Measurements from ENCODE around the gene CRISPLD2. TPM values are rescaled to one million over a fixed set of nuclear protein-coding genes. Genes with fewer than 3 reads are reported as not detected.

Gene CRISPLD2
- total and polyA plus RNA-seq, 2 donors (not counting 1 experiment from before 2014, with no cell fraction given), result 37.0 to 96.2 TPM

GRCh38 chr16:84845496-84846002 is 25.8 kb downstream of the CRISPLD2 start:
- TF ChIP-seq CTCF (conservative IDR thresholded peaks at IDR 0.05 in 1 of 2, IDR thresholded peaks at IDR 0.05 in 1 of 2; ENCODE audit: low read depth in 1 of 2, low read length in 2 of 2) (no peak), EZH2 (IDR thresholded peaks at IDR 0.05; ENCODE audit: low read length, missing control alignments) (no peak)
- Histone ChIP-seq H3K27me3 (ENCODE audit: control insufficient read depth, insufficient read depth, low read length) (no peaks in the 10 kb centered on the region), H3K27ac (ENCODE audit: insufficient read depth, low read length) (no peak overlapping the region), H3K9ac (ENCODE audit: insufficient read depth, low read length) (no peak overlapping the region), H3K9me3 (ENCODE audit: control insufficient read depth, insufficient read depth, low read depth, low read length) (no peaks in the 10 kb centered on the region), H2AFZ (ENCODE audit: low read length) (no peak overlapping the region), H4K20me1 (ENCODE audit: control insufficient read depth, extremely low read depth, insufficient read depth, low read length) (no peaks in the 10 kb centered on the region), H3K4me2 (ENCODE audit: extremely low read depth, insufficient read depth, low read length) (no peak overlapping the region), H3K4me3 (replicated peaks in 1 of 4; ENCODE audit: control extremely low read depth in 1 of 4, insufficient read depth in 1 of 4, low read depth in 3 of 4, low read length in 4 of 4) (no peak overlapping the region), H3K4me1 (ENCODE audit: control insufficient read depth, extremely low read depth, insufficient read depth, low read length) (peaks cover 5% of the 10 kb centered on the region), H3K79me2 (ENCODE audit: control insufficient read depth, insufficient read depth, low read length) (no peaks in the 10 kb centered on the region), H3K36me3 (ENCODE audit: control insufficient read depth, insufficient read depth, low read length) (peaks cover 4% of the 10 kb centered on the region)
- DNase-seq (ENCODE audit: low read depth in 2 of 2), result no peak

- Histone ChIP-seq H3K4me2 (ENCODE audit: extremely low read depth, insufficient read depth, low read length) (no peak overlapping the region), H3K4me3 (replicated peaks in 1 of 4; ENCODE audit: control extremely low read depth in 1 of 4, insufficient read depth in 1 of 4, low read depth in 3 of 4, low read length in 4 of 4) (no peak overlapping the region), H3K27me3 (ENCODE audit: control insufficient read depth, insufficient read depth, low read length) (no peaks in the 10 kb centered on the region), H4K20me1 (ENCODE audit: control insufficient read depth, extremely low read depth, insufficient read depth, low read length) (no peaks in the 10 kb centered on the region), H3K36me3 (ENCODE audit: control insufficient read depth, insufficient read depth, low read length) (peaks cover 6% of the 10 kb centered on the region), H2AFZ (ENCODE audit: low read length) (no peak overlapping the region), H3K9me3 (ENCODE audit: control insufficient read depth, insufficient read depth, low read depth, low read length) (no peaks in the 10 kb centered on the region), H3K9ac (ENCODE audit: insufficient read depth, low read length) (no peak overlapping the region), H3K27ac (ENCODE audit: insufficient read depth, low read length) (no peak overlapping the region), H3K79me2 (ENCODE audit: control insufficient read depth, insufficient read depth, low read length) (no peaks in the 10 kb centered on the region), H3K4me1 (ENCODE audit: control insufficient read depth, extremely low read depth, insufficient read depth, low read length) (peaks cover 2% of the 10 kb centered on the region)
- DNase-seq (ENCODE audit: low read depth in 2 of 2), result no peak
- no peak for TF ChIP-seq EZH2 (IDR thresholded peaks at IDR 0.05; ENCODE audit: low read length, missing control alignments)
- TF ChIP-seq CTCF (conservative IDR thresholded peaks at IDR 0.05 in 1 of 2, IDR thresholded peaks at IDR 0.05 in 1 of 2; ENCODE audit: low read depth in 1 of 2, low read length in 2 of 2), result no peak
Measured at GRCh38 chr16:84847564-84848355, 28.0 kb downstream of the CRISPLD2 start.

- H3K4me2 ChIP-seq (ENCODE audit: extremely low read depth, insufficient read depth, low read length), result no peak overlapping the region
- no peaks in the 10 kb centered on the region for H3K79me2 ChIP-seq (ENCODE audit: control insufficient read depth, insufficient read depth, low read length)
- no peaks in the 10 kb centered on the region for H3K4me1 ChIP-seq (ENCODE audit: control insufficient read depth, extremely low read depth, insufficient read depth, low read length)
- no peaks in the 10 kb centered on the region for H4K20me1 ChIP-seq (ENCODE audit: control insufficient read depth, extremely low read depth, insufficient read depth, low read length)
- no peaks in the 10 kb centered on the region for H3K9me3 ChIP-seq (ENCODE audit: control insufficient read depth, insufficient read depth, low read depth, low read length)
- no peak overlapping the region for H2AFZ ChIP-seq (ENCODE audit: low read length)
- H3K27ac ChIP-seq (ENCODE audit: insufficient read depth, low read length), result no peak overlapping the region
- H3K4me3 ChIP-seq (replicated peaks in 1 of 4; ENCODE audit: control extremely low read depth in 1 of 4, insufficient read depth in 1 of 4, low read depth in 3 of 4, low read length in 4 of 4), result no peak overlapping the region
- H3K36me3 ChIP-seq (ENCODE audit: control insufficient read depth, insufficient read depth, low read length), result peaks cover 6% of the 10 kb centered on the region
- DNase-seq (ENCODE audit: low read depth in 2 of 2), result no peak
- TF ChIP-seq CTCF (conservative IDR thresholded peaks at IDR 0.05 in 1 of 2, IDR thresholded peaks at IDR 0.05 in 1 of 2; ENCODE audit: low read depth in 1 of 2, low read length in 2 of 2) (no peak), EZH2 (IDR thresholded peaks at IDR 0.05; ENCODE audit: low read length, missing control alignments) (no peak)
- no peak overlapping the region for H3K9ac ChIP-seq (ENCODE audit: insufficient read depth, low read length)
- no peaks in the 10 kb centered on the region for H3K27me3 ChIP-seq (ENCODE audit: control insufficient read depth, insufficient read depth, low read length)
Measured at GRCh38 chr16:84848986-84849634, 29.3 kb downstream of the CRISPLD2 start.
